Endothelial cell of umbilical vein (primary cell): ENCODE results near the gene KTN1. TPM values are rescaled to one million over a fixed set of nuclear protein-coding genes. Genes with fewer than 3 reads are reported as not detected.

Experiments used
- BruUV-seq: library from RNA; stranded (reverse); fragments of 400-500 nt; replicated peaks from 2 replicates; lab custom pipeline; 2021; lab: Mats Ljungman, UMichigan
- CTCF ChIA-PET: fragments of 300-600, 350-600 bp; sonication (Branson Sonifier 250); formaldehyde crosslinking; loops from one replicate; lab custom pipeline; 2021; ENCODE audit warnings: antibody characterized with exemption, inconsistent platforms; lab: Charles Lee
- POLR2A ChIA-PET: fragments of 300-600, 350-600 bp; sonication (Branson Sonifier 250); formaldehyde crosslinking; loops from one replicate; lab custom pipeline; 2021; ENCODE audit warnings: antibody characterized with exemption, inconsistent platforms; lab: Charles Lee
- DNase-seq: peaks from one replicate; pipeline ENCODE4 v3.0.0-alpha.2; 2011; ENCODE audit warnings: low read depth, low spot score
- FAIRE-seq: peaks from 2 replicates; lab custom pipeline; 2011; peaks lifted over from hg19 to GRCh38; lab: Jason Lieb, UNC
- H2AFZ ChIP-seq: 2 replicates; pipeline ENCODE4 v1.6.0; 2012; ENCODE audit warnings: low read depth, low read length, control low read depth, inconsistent platforms
- H3K27ac ChIP-seq: 2 replicates; pipeline ENCODE4 v1.5.1; 2011; ENCODE audit warnings: low read depth, mild to moderate bottlenecking, control low read depth, low read length, moderate library complexity; ENCODE audit not compliant: insufficient read depth
- H3K27me3 ChIP-seq, 2 experiments: 2 replicates each; pipeline versions ENCODE4 v1.6.0 to v1.6.1; 2011; ENCODE audit warnings: low read length in 2 of 2, mixed read lengths in 1 of 2; ENCODE audit not compliant: control insufficient read depth in 2 of 2, insufficient read depth in 2 of 2
- H3K36me3 ChIP-seq, 2 experiments: 2 replicates in 1 of 2; 3 replicates in 1 of 2; pipeline ENCODE4 v1.5.1; 2011; ENCODE audit warnings: low read length in 2 of 2, mild to moderate bottlenecking in 1 of 2, moderate library complexity in 1 of 2; ENCODE audit not compliant: control insufficient read depth in 2 of 2, insufficient read depth in 2 of 2; ENCODE audit errors: extremely low read depth in 1 of 2
- H3K4me1 ChIP-seq: 3 replicates; pipeline ENCODE4 v1.5.1; 2011; ENCODE audit warnings: mild to moderate bottlenecking, low read length; ENCODE audit not compliant: control insufficient read depth, insufficient read depth; ENCODE audit errors: extremely low read depth
- H3K4me2 ChIP-seq: 2 replicates; pipeline ENCODE4 v1.6.1; 2011; ENCODE audit warnings: low read length, control low read depth, mixed read lengths; ENCODE audit not compliant: insufficient read depth
- H3K4me3 ChIP-seq, 3 experiments: fragments of 200-600 bp in 1 of 3; sonication (generic), shearing (Covaris generic) in 1 of 3; replicated peaks in 1 of 3; 2 replicates each; pipeline ENCODE4 v1.5.1; 2011 to 2016; ENCODE audit warnings: control low read depth in 3 of 3, low read length in 3 of 3, mild to moderate bottlenecking in 2 of 3, inconsistent platforms in 1 of 3, low read depth in 1 of 3, moderate library complexity in 1 of 3; ENCODE audit not compliant: insufficient read depth in 1 of 3
- H3K79me2 ChIP-seq: 2 replicates; pipeline ENCODE4 v1.6.0; 2012; ENCODE audit warnings: low read length, inconsistent platforms; ENCODE audit not compliant: control insufficient read depth, insufficient read depth
- H3K9ac ChIP-seq: replicated peaks from 2 replicates; pipeline ENCODE3; 2011; ENCODE audit warnings: low read length, control low read depth; ENCODE audit not compliant: insufficient read depth; ENCODE audit errors: extremely low read depth
- H3K9me1 ChIP-seq: replicated peaks from 3 replicates; pipeline ENCODE4 v1.6.0; 2011; ENCODE audit warnings: mild to moderate bottlenecking, low read length; ENCODE audit not compliant: control insufficient read depth, insufficient read depth; ENCODE audit errors: extremely low read depth
- H3K9me3 ChIP-seq: replicated peaks from 2 replicates; pipeline ENCODE4 v1.5.1; 2012; ENCODE audit warnings: low read length, inconsistent platforms; ENCODE audit not compliant: control insufficient read depth, insufficient read depth
- H4K20me1 ChIP-seq: replicated peaks from 2 replicates; pipeline ENCODE3; 2011; ENCODE audit warnings: mild to moderate bottlenecking, low read length; ENCODE audit not compliant: control insufficient read depth, insufficient read depth; ENCODE audit errors: extremely low read depth
- EZH2 ChIP-seq: IDR thresholded peaks from 2 replicates; pipeline ENCODE4 v1.6.1; 2012; ENCODE audit warnings: borderline replicate concordance, low read depth, mild to moderate bottlenecking, moderate library complexity, low read length, inconsistent platforms; ENCODE audit not compliant: severe bottlenecking
- FOS ChIP-seq: IDR thresholded peaks from 2 replicates; pipeline ENCODE4 v1.6.1; 2011; ENCODE audit warnings: mild to moderate bottlenecking, low read length, moderate library complexity, borderline replicate concordance; ENCODE audit not compliant: insufficient read depth
- GATA2 ChIP-seq: IDR thresholded peaks from 2 replicates; pipeline ENCODE4 v1.7.0; 2011; ENCODE audit warnings: low read depth, mild to moderate bottlenecking, moderate library complexity, mixed read lengths, low read length; ENCODE audit not compliant: insufficient read length, insufficient read depth
- JUN ChIP-seq: IDR thresholded peaks from 2 replicates; pipeline ENCODE4 v1.6.1; 2011; ENCODE audit warnings: borderline replicate concordance, low read depth; ENCODE audit not compliant: insufficient read length, insufficient read depth
- MYC ChIP-seq: IDR thresholded peaks from one replicate; pipeline ENCODE4 v1.6.1; 2011; ENCODE audit warnings: mild to moderate bottlenecking, low read depth, low read length
- POLR2A ChIP-seq: IDR thresholded peaks from 2 replicates; pipeline ENCODE4 v1.6.1; 2012; ENCODE audit warnings: low read depth, mild to moderate bottlenecking, control low read depth, low read length
- POLR2AphosphoS5 ChIP-seq: IDR thresholded peaks from 2 replicates; pipeline ENCODE4 v1.6.1; 2012; ENCODE audit warnings: low read depth, mild to moderate bottlenecking, control low read depth, low read length, moderate library complexity; ENCODE audit not compliant: insufficient read depth
- dilution Hi-C: fragments of 300-500 bp; cut with MboI; formaldehyde crosslinking; loops from one replicate; pipeline ENCODE4 v1.15.0; 2019; ENCODE audit warnings: low sequenced_read_pairs; ENCODE audit not compliant: extremely low pct_ligation_motif_present
- intact Hi-C: fragments of 100-400 bp; cut with micrococcal nuclease; formaldehyde crosslinking; loops from one replicate; pipeline ENCODE4 v1.10.0; 2022
- polyA plus RNA-seq, 4 experiments: library from polyadenylated mRNA; depleted of rRNA in 3 of 4; stranded (reverse) in 3 of 4; unstranded in 1 of 4; fragments of >200 nt; gene quantifications; 2 replicates each; pipeline versions ENCODE4 v1.2.1 to v1.2.3, GENCODE V29; 2011 to 2012; ENCODE audit warnings: missing spikeins in 1 of 4
- total RNA-seq: library from RNA; stranded (reverse); gene quantifications from 2 replicates; pipeline ENCODE4 v1.2.3, GENCODE V29; 2021
- TF ChIP-seq, protein P1 (sequence below), 2 donors: IDR thresholded peaks; 1 replicate in 1 of 2; 2 replicates in 1 of 2; pipeline ENCODE4 v1.5.1; 2011; ENCODE audit warnings: low read length in 2 of 2, mild to moderate bottlenecking in 2 of 2, moderate library complexity in 2 of 2, control low read depth in 1 of 2, inconsistent platforms in 1 of 2, low read depth in 1 of 2; ENCODE audit not compliant: insufficient read depth in 1 of 2; ENCODE audit errors: extremely low read depth in 1 of 2
- TF ChIP-seq, protein P2 (sequence below): IDR thresholded peaks from 2 replicates; pipeline ENCODE4 v1.6.1; 2011; ENCODE audit not compliant: insufficient read depth, insufficient read length

The KTN1 gene
- total and polyA plus RNA-seq, 2 donors (not counting 3 experiments of a cell fraction or from before 2014, with no cell fraction given): 33.2 to 148 TPM

DNA sequence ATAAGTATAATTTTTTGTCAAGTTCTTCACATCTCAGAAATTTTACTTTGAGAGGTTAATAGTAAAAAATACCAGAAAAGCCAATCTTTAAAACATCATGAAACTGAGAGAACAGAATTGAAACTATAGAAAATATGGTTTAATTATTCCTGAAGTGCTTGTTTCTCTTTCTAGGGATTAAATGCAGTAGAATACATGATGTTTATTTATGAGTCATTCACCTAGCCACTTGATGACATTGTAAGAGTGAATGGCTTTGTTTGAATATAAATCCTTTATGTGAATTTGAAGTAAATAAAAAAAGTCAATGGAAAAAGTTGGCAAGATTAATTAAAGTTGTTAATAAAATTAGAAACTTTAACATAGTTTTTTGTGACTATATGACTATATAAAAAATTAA lies 48.4 kb downstream of the KTN1 start:
- Histone ChIP-seq H3K9me3 (no peaks in the 10 kb centered on the region), H3K27ac (no peak overlapping the region), H3K4me3 (no peak overlapping the region), H4K20me1 (peaks cover 4% of the 10 kb centered on the region), H3K4me1 (no peaks in the 10 kb centered on the region), H3K4me2 (no peak overlapping the region), H3K9me1 (no peaks in the 10 kb centered on the region), H3K36me3 (peaks cover 3% of the 10 kb centered on the region in 2 experiments), H3K9ac (no peak overlapping the region), H3K27me3 (no peaks in the 10 kb centered on the region), H2AFZ (no peak overlapping the region), H3K79me2 (peaks cover 2% of the 10 kb centered on the region)
- FAIRE-seq (no peak), DNase-seq (no peak)
- intact Hi-C loops (no loop called here), dilution Hi-C loops (no loop called here)
- BruUV-seq: no TSS peak
- TF ChIP-seq MYC: no peak
- ChIA-PET CTCF (interaction anchor here (0.5 to 1.5 kb wide), 2 partner anchors 49 to 182 kb away, joined by 3 to 5 read pairs; no protein-coding TSS in a partner anchor), POLR2A (no interaction called here)

DNA sequence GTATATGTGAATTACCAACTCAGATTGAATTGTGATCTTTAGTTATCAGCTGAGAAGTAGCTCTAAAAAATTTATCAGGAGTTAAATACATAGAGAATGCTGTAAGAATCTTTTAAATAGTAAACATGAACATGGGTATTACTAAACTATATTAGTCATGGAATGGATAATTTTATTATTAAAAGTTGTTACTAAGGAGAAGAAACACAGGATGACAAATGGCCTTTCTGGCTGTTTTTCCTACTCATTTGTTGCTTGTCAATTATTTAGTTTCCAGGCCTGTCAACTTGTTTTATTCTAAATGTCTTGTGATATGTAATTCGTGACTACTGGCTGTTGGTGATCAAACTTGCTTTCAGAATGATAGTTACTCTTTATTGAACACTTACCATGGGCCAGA lies 58.7 kb downstream of the KTN1 start:
- H3K4me1 ChIP-seq: no peaks in the 10 kb centered on the region
- FAIRE-seq: no peak
- H3K9ac ChIP-seq: no peak overlapping the region
- H3K27ac ChIP-seq: no peak overlapping the region
- TF ChIP-seq POLR2A (no peak), JUN (no peak), EZH2 (no peak), GATA2 (no peak), POLR2AphosphoS5 (no peak), MYC (no peak), FOS (no peak)
- TF ChIP-seq, protein P1, sequence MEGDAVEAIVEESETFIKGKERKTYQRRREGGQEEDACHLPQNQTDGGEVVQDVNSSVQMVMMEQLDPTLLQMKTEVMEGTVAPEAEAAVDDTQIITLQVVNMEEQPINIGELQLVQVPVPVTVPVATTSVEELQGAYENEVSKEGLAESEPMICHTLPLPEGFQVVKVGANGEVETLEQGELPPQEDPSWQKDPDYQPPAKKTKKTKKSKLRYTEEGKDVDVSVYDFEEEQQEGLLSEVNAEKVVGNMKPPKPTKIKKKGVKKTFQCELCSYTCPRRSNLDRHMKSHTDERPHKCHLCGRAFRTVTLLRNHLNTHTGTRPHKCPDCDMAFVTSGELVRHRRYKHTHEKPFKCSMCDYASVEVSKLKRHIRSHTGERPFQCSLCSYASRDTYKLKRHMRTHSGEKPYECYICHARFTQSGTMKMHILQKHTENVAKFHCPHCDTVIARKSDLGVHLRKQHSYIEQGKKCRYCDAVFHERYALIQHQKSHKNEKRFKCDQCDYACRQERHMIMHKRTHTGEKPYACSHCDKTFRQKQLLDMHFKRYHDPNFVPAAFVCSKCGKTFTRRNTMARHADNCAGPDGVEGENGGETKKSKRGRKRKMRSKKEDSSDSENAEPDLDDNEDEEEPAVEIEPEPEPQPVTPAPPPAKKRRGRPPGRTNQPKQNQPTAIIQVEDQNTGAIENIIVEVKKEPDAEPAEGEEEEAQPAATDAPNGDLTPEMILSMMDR (IDR thresholded peaks at IDR 0.05; ENCODE audit: extremely low read depth in 1 of 2, insufficient read depth in 1 of 2, low read depth in 1 of 2, low read length in 2 of 2): no peak
- TF ChIP-seq, protein P2, sequence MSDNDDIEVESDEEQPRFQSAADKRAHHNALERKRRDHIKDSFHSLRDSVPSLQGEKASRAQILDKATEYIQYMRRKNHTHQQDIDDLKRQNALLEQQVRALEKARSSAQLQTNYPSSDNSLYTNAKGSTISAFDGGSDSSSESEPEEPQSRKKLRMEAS: no peak
- intact Hi-C loops: loop anchor here (10.0 kb wide), 1 partner anchor 194 kb away; the partner anchor contains the start of gene TBPL2
- dilution Hi-C loops: no loop called here
- H4K20me1 ChIP-seq: no peaks in the 10 kb centered on the region
- no peaks in the 10 kb centered on the region for H3K27me3 ChIP-seq
- H3K9me3 ChIP-seq: no peaks in the 10 kb centered on the region
- CTCF ChIA-PET: interaction anchor here (1.0 to 8.5 kb wide), 5 partner anchors 10 to 844 kb away, joined by 3 to 51 read pairs (median 6); partner anchors contain the start of gene TBPL2
- no peak overlapping the region for H3K4me2 ChIP-seq
- no peaks in the 10 kb centered on the region for H3K79me2 ChIP-seq
- H2AFZ ChIP-seq: no peak overlapping the region
- peak; percentile 16 for DNase-seq
- BruUV-seq: no TSS peak
- no peaks in the 10 kb centered on the region for H3K9me1 ChIP-seq
- POLR2A ChIA-PET: no interaction called here
- peaks cover 3 to 37% of the 10 kb centered on the region in 2 experiments for H3K36me3 ChIP-seq
- no peak overlapping the region for H3K4me3 ChIP-seq
